Calu3 (cell line): Measurements from ENCODE around the gene UBR2. TPM values are rescaled to one million over a fixed set of nuclear protein-coding genes. Genes with fewer than 3 reads are reported as not detected.
"Not testable (repeated sequence)": the region's sequence is repeated elsewhere in the genome, so short reads cannot be mapped to it uniquely, and the experiment has no call there.

ENCODE experiments used
- BruUV-seq: library from RNA; stranded (reverse); fragments of 400-500 nt; replicated peaks from 2 replicates; lab custom pipeline; 2021; lab: Mats Ljungman, UMichigan
- CTCF ChIA-PET: fragments of 300-600 bp; sonication (Branson Sonifier 250); formaldehyde crosslinking; loops from one replicate; lab custom pipeline; 2022; ENCODE audit warnings: antibody characterized with exemption; lab: Charles Lee
- DNase-seq: peaks from one replicate; pipeline ENCODE4 v3.0.0; 2022
- H3K27ac Mint-ChIP-seq: one replicate; pipeline ENCODE4 v1.8.0; 2022; ENCODE audit warnings: mixed read lengths; ENCODE audit not compliant: unreplicated experiment
- H3K27me3 Mint-ChIP-seq: one replicate; pipeline ENCODE4 v1.8.0; 2022; ENCODE audit warnings: mixed read lengths; ENCODE audit not compliant: unreplicated experiment
- H3K36me3 Mint-ChIP-seq: one replicate; pipeline ENCODE4 v1.8.0; 2022; ENCODE audit warnings: mild to moderate bottlenecking, moderate library complexity, mixed read lengths; ENCODE audit not compliant: insufficient read depth, unreplicated experiment
- H3K4me1 Mint-ChIP-seq: one replicate; pipeline ENCODE4 v1.8.0; 2022; ENCODE audit warnings: mild to moderate bottlenecking, low read depth, mixed read lengths; ENCODE audit not compliant: unreplicated experiment
- H3K4me3 Mint-ChIP-seq: one replicate; pipeline ENCODE4 v1.8.0; 2022; ENCODE audit warnings: mild to moderate bottlenecking, low read depth, moderate library complexity, mixed read lengths; ENCODE audit not compliant: unreplicated experiment
- H3K9me3 Mint-ChIP-seq: one replicate; pipeline ENCODE4 v1.8.0; 2022; ENCODE audit warnings: low read depth, mixed read lengths; ENCODE audit not compliant: unreplicated experiment
- intact Hi-C: fragments of 100-400 bp; cut with micrococcal nuclease; formaldehyde crosslinking; loops from one replicate; pipeline ENCODE4 v1.10.0; 2022; ENCODE audit not compliant: unreplicated experiment
- total RNA-seq: library from RNA; stranded (reverse); gene quantifications from 2 replicates; pipeline ENCODE4 v1.2.3, GENCODE V29; 2022
- TF ChIP-seq, protein P1 (sequence below): fragments of 200-600 bp; IDR thresholded peaks from one replicate; pipeline ENCODE4 v1.8.0; 2022; ENCODE audit warnings: antibody characterized with exemption; ENCODE audit not compliant: unreplicated experiment

UBR2 gene
- total RNA-seq, 1 experiment from 2014 or later: 32.4 TPM

DNA sequence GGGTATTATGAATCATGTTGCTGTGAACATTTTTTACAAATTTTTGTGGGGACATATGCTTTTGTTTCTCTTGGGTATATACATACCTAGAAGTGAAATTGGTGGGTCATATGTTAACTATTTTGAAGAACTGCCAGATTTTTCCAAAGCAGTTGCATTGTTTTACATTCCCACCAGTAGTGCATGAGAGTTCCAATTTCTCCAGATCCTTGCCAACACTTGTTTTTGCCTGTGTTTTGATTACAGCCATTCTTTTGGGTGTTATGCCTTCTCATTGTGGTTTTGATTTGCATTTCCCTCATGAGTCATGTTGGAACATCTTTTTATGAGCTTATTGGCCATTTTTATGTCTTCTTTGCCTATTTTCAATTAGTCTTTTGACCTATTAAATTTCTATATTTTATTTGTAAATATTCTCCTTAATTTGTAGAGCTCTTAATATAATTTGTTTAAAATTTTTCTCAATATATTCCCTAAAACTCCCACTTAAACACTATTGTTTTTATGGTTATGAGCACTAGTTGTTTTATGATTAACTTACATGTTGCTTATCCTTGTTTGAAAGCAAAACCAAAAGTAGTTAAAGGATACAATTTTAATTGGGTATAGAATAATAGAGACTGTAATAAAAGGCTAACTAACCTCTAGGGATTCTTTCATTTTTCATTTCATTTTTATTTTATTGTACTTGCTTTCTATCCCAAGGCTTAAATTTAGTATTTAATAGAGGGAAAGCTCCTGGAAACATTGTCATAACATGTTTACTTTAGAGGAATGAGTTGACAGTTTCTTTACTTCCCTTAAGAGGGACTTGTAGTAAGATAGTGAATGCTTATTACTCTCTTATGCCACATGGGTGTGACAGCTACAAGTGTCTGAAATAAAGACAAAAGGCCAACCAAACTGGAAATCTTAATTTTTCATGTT, 5.5 kb downstream of the UBR2 start:
- Mint-ChIP-seq H3K27ac (no peak overlapping the region), H3K27me3 (no peaks in the 10 kb centered on the region), H3K9me3 (no peaks in the 10 kb centered on the region), H3K4me1 (peaks cover 17% of the 10 kb centered on the region), H3K4me3 (no peak overlapping the region), H3K36me3 (peaks cover 22% of the 10 kb centered on the region)
- CTCF ChIA-PET: interaction anchor here (0.6 to 1.9 kb wide), 4 partner anchors 22 to 415 kb away, joined by 3 to 8 read pairs (median 4); partner anchors contain the start of gene PPP2R5D
- TF ChIP-seq, protein P1, sequence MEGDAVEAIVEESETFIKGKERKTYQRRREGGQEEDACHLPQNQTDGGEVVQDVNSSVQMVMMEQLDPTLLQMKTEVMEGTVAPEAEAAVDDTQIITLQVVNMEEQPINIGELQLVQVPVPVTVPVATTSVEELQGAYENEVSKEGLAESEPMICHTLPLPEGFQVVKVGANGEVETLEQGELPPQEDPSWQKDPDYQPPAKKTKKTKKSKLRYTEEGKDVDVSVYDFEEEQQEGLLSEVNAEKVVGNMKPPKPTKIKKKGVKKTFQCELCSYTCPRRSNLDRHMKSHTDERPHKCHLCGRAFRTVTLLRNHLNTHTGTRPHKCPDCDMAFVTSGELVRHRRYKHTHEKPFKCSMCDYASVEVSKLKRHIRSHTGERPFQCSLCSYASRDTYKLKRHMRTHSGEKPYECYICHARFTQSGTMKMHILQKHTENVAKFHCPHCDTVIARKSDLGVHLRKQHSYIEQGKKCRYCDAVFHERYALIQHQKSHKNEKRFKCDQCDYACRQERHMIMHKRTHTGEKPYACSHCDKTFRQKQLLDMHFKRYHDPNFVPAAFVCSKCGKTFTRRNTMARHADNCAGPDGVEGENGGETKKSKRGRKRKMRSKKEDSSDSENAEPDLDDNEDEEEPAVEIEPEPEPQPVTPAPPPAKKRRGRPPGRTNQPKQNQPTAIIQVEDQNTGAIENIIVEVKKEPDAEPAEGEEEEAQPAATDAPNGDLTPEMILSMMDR: no peak
- no TSS peak for BruUV-seq
- DNase-seq: no peak
- intact Hi-C loops: loop anchor here (10.0 kb wide), 1 partner anchor 305 kb away; the partner anchor contains the start of gene RPL7L1

DNA sequence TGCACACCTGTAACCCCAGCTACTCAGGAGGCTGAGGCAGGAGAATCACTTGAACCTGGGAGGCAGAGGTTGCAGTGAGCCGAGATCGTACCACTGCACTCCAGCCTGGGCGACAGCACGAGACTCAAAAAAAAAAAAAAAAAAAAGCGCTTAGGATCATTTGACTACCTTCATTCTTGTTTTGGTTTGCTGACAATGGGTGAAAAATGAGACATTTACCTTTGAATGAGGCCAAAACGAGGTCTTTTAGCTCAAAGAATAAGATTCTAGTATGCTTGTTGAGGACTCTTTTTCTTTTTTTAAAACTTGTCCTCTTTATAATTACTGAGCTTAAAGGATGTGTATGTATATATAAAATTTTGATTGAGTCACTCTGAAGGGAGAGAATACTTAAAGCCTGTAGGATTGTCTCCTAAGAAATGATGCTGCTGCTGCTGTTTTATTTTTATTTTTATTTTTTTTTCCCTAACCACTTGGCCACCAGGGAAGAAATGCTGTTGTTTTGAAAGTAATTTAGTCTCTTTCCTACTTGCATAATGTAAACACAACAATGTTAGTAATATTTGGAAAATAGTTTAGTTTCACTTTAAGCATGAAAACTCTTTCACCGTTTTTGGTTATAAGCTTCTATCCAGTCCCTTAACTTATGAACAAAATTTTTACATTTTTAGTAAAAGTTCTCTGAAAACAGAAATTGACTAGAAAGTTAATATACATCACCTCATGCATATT, 7.9 kb downstream of the UBR2 start:
- no peaks in the 10 kb centered on the region for H3K9me3 Mint-ChIP-seq
- H3K4me3 Mint-ChIP-seq: no peak overlapping the region
- CTCF ChIA-PET: interaction anchor here (0.6 to 0.7 kb wide), 8 partner anchors 50 to 1915 kb away, joined by 3 to 12 read pairs (median 4); partner anchors contain the start of genes BYSL and MED20

GRCh38 chr6:42572523-42572922, 8.7 kb downstream of the UBR2 start:
- H3K4me1 Mint-ChIP-seq: peaks cover under 1% of the 10 kb centered on the region
- H3K36me3 Mint-ChIP-seq: no peaks in the 10 kb centered on the region
- no peak for DNase-seq
- no peak overlapping the region for H3K27ac Mint-ChIP-seq
- CTCF ChIA-PET: interaction anchor here (0.6 to 0.7 kb wide), 3 partner anchors 51 to 790 kb away, joined by 3 to 5 read pairs (median 4); no protein-coding TSS in a partner anchor
- TF ChIP-seq, protein P1: no peak
- no peak overlapping the region for H3K4me3 Mint-ChIP-seq
- BruUV-seq: no TSS peak
- no peaks in the 10 kb centered on the region for H3K9me3 Mint-ChIP-seq
- intact Hi-C loops: no loop called here
- no peaks in the 10 kb centered on the region for H3K27me3 Mint-ChIP-seq

More for the DNA sequence above, 7.9 kb downstream of the UBR2 start:
- BruUV-seq: no TSS peak
- Mint-ChIP-seq H3K36me3 (no peaks in the 10 kb centered on the region), H3K4me1 (peaks cover 8% of the 10 kb centered on the region), H3K27me3 (no peaks in the 10 kb centered on the region), H3K27ac (no peak overlapping the region)
- DNase-seq: no peak
- intact Hi-C loops: no loop called here
- TF ChIP-seq, protein P1: no peak

DNA sequence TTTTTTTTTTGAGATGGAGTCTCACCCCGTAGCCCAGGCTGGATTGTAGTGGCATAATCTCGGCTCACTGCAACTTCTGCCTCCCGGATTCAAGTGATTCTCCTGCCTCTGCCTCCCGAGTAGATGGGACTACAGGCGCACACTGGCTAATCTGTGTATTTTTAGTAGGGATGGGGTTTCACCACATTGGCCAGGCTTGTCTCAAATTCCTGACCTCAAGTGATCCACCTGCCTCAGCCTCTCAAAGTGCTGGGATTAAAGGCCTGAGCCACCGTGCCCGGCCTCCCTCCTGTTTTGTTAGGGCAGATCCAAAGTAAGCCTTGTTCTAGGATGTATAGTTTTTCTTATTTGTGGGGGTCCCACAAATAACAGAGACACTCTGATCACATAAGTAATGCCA, 12.7 kb downstream of the UBR2 start:
- BruUV-seq, H3K27me3 Mint-ChIP-seq, H3K9me3 Mint-ChIP-seq, H3K4me1 Mint-ChIP-seq, H3K27ac Mint-ChIP-seq, DNase-seq, CTCF ChIA-PET, H3K4me3 Mint-ChIP-seq, H3K36me3 Mint-ChIP-seq, intact Hi-C loops: not testable (repeated sequence)
